Measurements from ENCODE around the gene MRTO4. TPM values are rescaled to one million over a fixed set of nuclear protein-coding genes. Genes with fewer than 3 reads are reported as not detected.
"Not testable (repeated sequence)": the region's sequence is repeated elsewhere in the genome, so short reads cannot be mapped to it uniquely, and the experiment has no call there.

The MRTO4 gene
- total RNA-seq, 1 donor from 2014 or later: 73.1 TPM

DNA sequence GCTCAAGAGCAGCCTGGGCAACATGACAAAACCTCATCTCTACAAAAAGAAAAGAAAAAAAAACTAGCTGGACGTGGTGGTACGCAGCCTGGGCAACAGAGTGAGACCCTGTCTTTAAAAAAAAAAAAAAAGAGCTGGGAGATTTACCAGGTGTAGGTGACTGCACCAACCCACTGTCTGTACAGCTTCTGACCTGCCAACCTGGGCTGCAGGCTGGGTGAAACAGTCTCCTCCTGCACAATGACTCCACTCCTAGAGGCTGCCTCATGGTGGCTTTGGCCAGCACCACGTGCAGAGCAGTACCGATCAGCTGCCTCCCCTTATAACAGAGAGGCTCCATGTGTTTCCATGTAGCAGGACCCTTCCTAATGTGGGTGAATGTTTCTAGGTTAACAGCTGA, 3.7 kb downstream of the MRTO4 start:
- Mint-ChIP-seq H3K4me3 (no peak overlapping the region), H3K27ac (peak overlapping the region; percentile 7), H3K36me3 (ENCODE audit: low read depth) (peaks cover 65% of the 10 kb centered on the region), H3K27me3 (no peaks in the 10 kb centered on the region), H3K9me3 (no peaks in the 10 kb centered on the region), H3K4me1 (peaks cover 30% of the 10 kb centered on the region)
- ChIA-PET POLR2A (interaction anchor here (0.6 kb wide), 1 partner anchor 27 kb away, joined by 7 read pairs; no protein-coding TSS in a partner anchor), CTCF (interaction anchor here (0.6 kb wide), 1 partner anchor 12 kb away, joined by 3 read pairs; no protein-coding TSS in a partner anchor)
- ATAC-seq (ENCODE audit: low read depth) (no peak), DNase-seq (no peak)
- TF ChIP-seq CTCF (IDR thresholded peaks at IDR 0.05): no peak
- intact Hi-C loops (cut with micrococcal nuclease): no loop called here

DNA sequence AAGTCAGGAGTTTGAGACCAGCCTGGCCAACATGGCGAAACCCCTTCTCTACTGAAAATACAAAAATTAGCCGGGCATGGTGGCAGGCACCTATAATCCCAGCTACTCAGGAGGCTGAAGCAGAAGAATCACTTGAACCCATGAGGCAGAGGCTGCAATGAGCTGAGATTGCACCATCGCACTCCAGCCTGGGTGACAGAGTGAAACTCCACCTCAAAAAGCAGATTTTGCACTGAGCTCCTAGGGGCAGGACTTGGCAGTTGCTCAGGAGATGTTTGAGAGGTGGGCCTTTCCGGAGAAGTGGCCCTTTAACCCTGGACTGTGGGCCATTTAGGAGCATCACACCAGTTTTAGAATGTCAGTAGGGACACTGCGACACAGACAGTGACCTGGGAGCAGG, 4.7 kb downstream of the MRTO4 start:
- H3K9me3 Mint-ChIP-seq; intact Hi-C loops (cut with micrococcal nuclease); H3K27me3 Mint-ChIP-seq; POLR2A ChIA-PET; ATAC-seq (ENCODE audit: low read depth); DNase-seq; H3K27ac Mint-ChIP-seq; H3K4me3 Mint-ChIP-seq: not testable (repeated sequence)
- CTCF ChIA-PET: interaction anchor here (0.6 kb wide), 1 partner anchor 15 kb away, joined by 4 read pairs; no protein-coding TSS in a partner anchor
- Mint-ChIP-seq H3K36me3 (ENCODE audit: low read depth) (peaks cover 69% of the 10 kb centered on the region), H3K4me1 (peaks cover 21% of the 10 kb centered on the region)

GRCh38 chr1:19257178-19257914, 5.7 kb downstream of the MRTO4 start:
- no peak overlapping the region for H3K27ac Mint-ChIP-seq
- ChIA-PET CTCF (no interaction called here), POLR2A (no interaction called here)
- H3K9me3 Mint-ChIP-seq: no peaks in the 10 kb centered on the region
- peaks cover 14% of the 10 kb centered on the region for H3K4me1 Mint-ChIP-seq
- TF ChIP-seq CTCF (IDR thresholded peaks at IDR 0.05): no peak
- H3K36me3 Mint-ChIP-seq (ENCODE audit: low read depth): peaks cover 62% of the 10 kb centered on the region
- no peak overlapping the region for H3K4me3 Mint-ChIP-seq
- no peaks in the 10 kb centered on the region for H3K27me3 Mint-ChIP-seq
- intact Hi-C loops (cut with micrococcal nuclease): no loop called here
- no peak for ATAC-seq (ENCODE audit: low read depth)
- DNase-seq: no peak

GRCh38 chr1:19258353-19258752, 6.7 kb downstream of the MRTO4 start:
- Mint-ChIP-seq H3K27me3 (no peaks in the 10 kb centered on the region), H3K9me3 (no peaks in the 10 kb centered on the region), H3K4me3 (no peak overlapping the region), H3K27ac (no peak overlapping the region), H3K36me3 (ENCODE audit: low read depth) (peaks cover 62% of the 10 kb centered on the region), H3K4me1 (peaks cover 5% of the 10 kb centered on the region)
- POLR2A ChIA-PET: no interaction called here
- intact Hi-C loops (cut with micrococcal nuclease): no loop called here
- no peak for DNase-seq
- CTCF ChIA-PET: interaction anchor here (0.5 kb wide), 1 partner anchor 326 kb away, joined by 4 read pairs; no protein-coding TSS in a partner anchor
- ATAC-seq (ENCODE audit: low read depth): no peak
- no peak for TF ChIP-seq CTCF (IDR thresholded peaks at IDR 0.05)

DNA sequence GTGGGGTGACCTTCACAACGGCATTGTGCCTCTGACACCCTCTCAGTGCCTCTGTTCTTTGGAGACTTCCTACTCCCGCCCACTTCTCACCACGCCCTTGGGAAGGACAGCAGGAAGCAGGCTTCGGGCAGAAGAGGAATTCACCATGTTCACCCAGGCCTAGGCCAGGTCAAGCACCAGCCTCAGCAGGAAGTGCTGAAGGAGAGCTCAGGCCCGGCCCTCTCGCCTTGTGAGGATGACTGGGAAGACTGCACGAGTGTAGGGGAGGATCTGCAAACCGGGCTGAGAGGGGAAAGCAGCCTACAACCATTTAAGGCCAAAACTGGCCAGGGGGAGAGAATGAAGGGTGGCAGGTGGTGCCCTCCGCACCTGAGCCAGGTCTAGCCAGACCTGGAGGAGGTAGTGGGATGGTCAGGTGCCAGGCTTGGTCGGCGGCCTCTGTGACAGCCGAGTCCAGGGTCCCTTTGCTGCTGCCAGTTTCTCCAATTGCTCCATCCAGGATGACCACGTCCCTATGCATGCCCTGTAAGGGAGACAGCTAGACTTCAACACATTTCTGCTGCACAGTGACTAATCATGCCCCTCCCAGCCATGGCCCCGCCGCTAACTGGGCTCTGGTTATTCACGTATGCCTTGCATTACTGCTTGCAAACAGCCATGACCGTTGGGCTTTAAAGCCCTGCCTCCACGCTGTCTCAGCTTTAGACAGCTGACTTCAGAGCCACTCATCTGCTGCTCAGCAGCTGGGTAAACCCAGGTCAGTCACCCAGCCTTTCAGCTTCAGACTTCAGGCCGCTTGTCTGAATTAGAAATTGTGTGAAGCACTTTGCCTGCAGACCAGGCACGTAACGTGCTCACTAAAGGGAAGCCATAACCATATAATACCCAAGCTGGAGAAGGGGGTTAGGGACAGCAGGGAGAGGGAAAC, 8.9 kb downstream of the MRTO4 start:
- H3K9me3 Mint-ChIP-seq: no peaks in the 10 kb centered on the region
- DNase-seq: no peak
- TF ChIP-seq CTCF (IDR thresholded peaks at IDR 0.05): no peak
- intact Hi-C loops (cut with micrococcal nuclease): no loop called here
- no peak overlapping the region for H3K27ac Mint-ChIP-seq
- no peak for ATAC-seq (ENCODE audit: low read depth)
- no peak overlapping the region for H3K4me3 Mint-ChIP-seq
- H3K27me3 Mint-ChIP-seq: no peaks in the 10 kb centered on the region
- CTCF ChIA-PET: no interaction called here
- H3K4me1 Mint-ChIP-seq: no peaks in the 10 kb centered on the region
- peaks cover 52% of the 10 kb centered on the region for H3K36me3 Mint-ChIP-seq (ENCODE audit: low read depth)
- POLR2A ChIA-PET: no interaction called here

Measured in activated B cell treated with CpG ODN at 0.5 μM for 24 hours (primary cell).